Skeletal muscle tissue (tissue), 4 donors: ENCODE data around the gene SLC22A16. TPM values are rescaled to one million over a fixed set of nuclear protein-coding genes. Genes with fewer than 3 reads are reported as not detected.

ENCODE experiments used
- H3K27ac ChIP-seq: one replicate; pipeline ENCODE4 v1.7.0; 2013; ENCODE audit warnings: mild to moderate bottlenecking, low read depth, low read length, inconsistent platforms
- H3K27me3 ChIP-seq, 3 donors: one replicate each; pipeline ENCODE4 v1.7.0; 2013; ENCODE audit warnings: low read length in 3 of 3; ENCODE audit not compliant: control insufficient read depth in 3 of 3, insufficient read depth in 3 of 3
- H3K36me3 ChIP-seq, 3 donors: one replicate each; pipeline ENCODE4 v1.7.0; 2013; ENCODE audit warnings: low read length in 3 of 3; ENCODE audit not compliant: control insufficient read depth in 3 of 3, insufficient read depth in 3 of 3
- H3K4me1 ChIP-seq, 3 donors: one replicate each; pipeline ENCODE4 v1.7.0; 2013; ENCODE audit warnings: low read length in 3 of 3, mild to moderate bottlenecking in 3 of 3; ENCODE audit not compliant: control insufficient read depth in 3 of 3, insufficient read depth in 3 of 3
- H3K4me3 ChIP-seq, 3 donors: one replicate each; pipeline ENCODE4 v1.7.0; 2013; ENCODE audit warnings: low read length in 3 of 3
- H3K9ac ChIP-seq, 3 donors: one replicate each; pipeline ENCODE4 v1.7.0; 2013; ENCODE audit warnings: low read length in 3 of 3, mild to moderate bottlenecking in 3 of 3, moderate library complexity in 2 of 3, low read depth in 1 of 3
- H3K9me3 ChIP-seq, 3 donors: one replicate each; pipeline ENCODE4 v1.7.0; 2013; ENCODE audit warnings: low read length in 3 of 3; ENCODE audit not compliant: control insufficient read depth in 3 of 3
- total RNA-seq: library from RNA; depleted of rRNA; stranded (reverse); fragments of >200 nt; gene quantifications from one replicate; pipeline ENCODE4 v1.2.3, GENCODE V29; 2014
- donor health status: Osteomylitis.

The SLC22A16 gene
- total RNA-seq, 1 donor from 2014 or later: 1.0 TPM

DNA sequence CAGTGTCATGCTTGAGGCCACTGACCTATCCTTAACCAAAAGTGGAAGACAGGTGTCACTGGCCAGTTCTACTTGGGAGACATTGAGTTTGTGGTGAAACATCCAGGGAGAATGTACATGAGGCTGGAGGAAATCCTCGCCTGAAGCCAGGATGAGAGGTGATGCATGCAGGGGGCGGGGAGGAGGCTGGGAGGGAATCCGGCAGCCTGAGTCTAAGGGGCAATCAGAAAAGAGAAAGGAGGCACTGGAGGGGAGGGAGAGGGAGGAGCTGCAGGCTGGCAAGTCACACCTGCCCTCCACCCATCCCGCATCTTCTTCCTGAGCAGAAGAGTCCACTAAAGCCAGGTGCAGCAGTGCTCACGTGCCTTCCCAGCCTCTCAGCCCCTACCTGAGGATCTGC is 46.2 kb downstream of the SLC22A16 start:
- no peaks in the 10 kb centered on the region for H3K9me3 ChIP-seq
- no peaks in the 10 kb centered on the region for H3K36me3 ChIP-seq
- H3K27me3 ChIP-seq: peaks cover 6 to 15% (median 8%) of the 10 kb centered on the region in 3 donors
- no peak overlapping the region for H3K27ac ChIP-seq
- no peak overlapping the region for H3K4me3 ChIP-seq
- no peaks in the 10 kb centered on the region for H3K4me1 ChIP-seq
- no peak overlapping the region for H3K9ac ChIP-seq

- no peak overlapping the region for H3K27ac ChIP-seq
- no peak overlapping the region for H3K4me3 ChIP-seq
- H3K9ac ChIP-seq: no peak overlapping the region
- no peaks in the 10 kb centered on the region for H3K36me3 ChIP-seq
- no peaks in the 10 kb centered on the region for H3K4me1 ChIP-seq
- no peaks in the 10 kb centered on the region for H3K9me3 ChIP-seq
- peaks cover 9 to 15% (median 12%) of the 10 kb centered on the region in 3 donors for H3K27me3 ChIP-seq
Observed at GRCh38 chr6:110428153-110428552, 48.3 kb downstream of the SLC22A16 start.

GRCh38 chr6:110425816-110426215 is 50.6 kb downstream of the SLC22A16 start:
- Histone ChIP-seq H3K9ac (no peak overlapping the region), H3K27ac (no peak overlapping the region), H3K4me1 (no peaks in the 10 kb centered on the region), H3K36me3 (no peaks in the 10 kb centered on the region), H3K4me3 (no peak overlapping the region), H3K27me3 (peaks cover 9 to 15% (median 12%) of the 10 kb centered on the region in 3 donors), H3K9me3 (no peaks in the 10 kb centered on the region)

GRCh38 chr6:110422444-110422822 is 54.0 kb downstream of the SLC22A16 start:
- peaks cover 3 to 9% (median 9%) of the 10 kb centered on the region in 3 donors for H3K27me3 ChIP-seq
- no peaks in the 10 kb centered on the region for H3K4me1 ChIP-seq
- H3K4me3 ChIP-seq: no peak overlapping the region
- H3K36me3 ChIP-seq: no peaks in the 10 kb centered on the region
- no peak overlapping the region for H3K9ac ChIP-seq
- no peak overlapping the region for H3K27ac ChIP-seq
- no peaks in the 10 kb centered on the region for H3K9me3 ChIP-seq

DNA sequence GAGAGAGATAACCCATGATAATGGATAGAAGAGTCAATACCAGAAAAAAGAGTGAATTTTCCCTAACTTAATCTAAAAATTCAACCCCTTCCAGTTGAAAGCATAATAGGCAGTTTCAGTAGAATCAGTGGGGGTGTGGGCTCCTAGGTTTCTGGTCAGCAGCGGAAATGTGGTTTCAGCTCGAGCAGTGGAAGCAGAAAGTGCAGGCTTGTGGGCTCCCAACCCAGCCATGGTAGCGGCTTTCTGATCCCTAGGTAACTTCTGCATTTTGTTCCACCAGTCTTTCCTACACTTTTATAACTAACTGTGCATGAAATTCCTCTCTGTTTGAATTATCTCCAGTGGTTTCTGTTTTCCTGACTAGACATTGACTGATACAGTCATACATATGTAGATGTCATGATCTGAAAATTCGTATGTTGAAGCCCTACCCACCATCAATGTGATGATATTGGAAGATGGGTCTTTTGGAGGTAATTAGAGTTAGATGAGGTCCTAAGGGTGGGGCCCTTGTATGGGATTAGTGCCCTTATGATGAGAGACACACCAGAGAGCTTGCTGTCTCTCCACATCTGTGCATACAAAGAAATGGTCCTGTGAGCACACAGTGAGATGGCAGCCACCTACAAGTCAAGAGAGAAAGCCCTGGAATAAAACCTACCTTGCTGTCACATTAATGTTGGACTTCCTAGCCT is 54.5 kb downstream of the SLC22A16 start:
- no peak overlapping the region for H3K9ac ChIP-seq
- peaks cover 3 to 9% (median 7%) of the 10 kb centered on the region in 3 donors for H3K27me3 ChIP-seq
- H3K27ac ChIP-seq: no peak overlapping the region

GRCh38 chr6:110419028-110419739 is 57.2 kb downstream of the SLC22A16 start:
- H3K27ac ChIP-seq: no peak overlapping the region
- peaks cover 0 to 8% (median 0%) of the 10 kb centered on the region in 3 donors for H3K27me3 ChIP-seq
- H3K9me3 ChIP-seq: no peaks in the 10 kb centered on the region

More for the DNA sequence above, 54.5 kb downstream of the SLC22A16 start:
- no peak overlapping the region for H3K4me3 ChIP-seq
- no peaks in the 10 kb centered on the region for H3K4me1 ChIP-seq
- no peaks in the 10 kb centered on the region for H3K36me3 ChIP-seq
- H3K9me3 ChIP-seq: no peaks in the 10 kb centered on the region

DNA sequence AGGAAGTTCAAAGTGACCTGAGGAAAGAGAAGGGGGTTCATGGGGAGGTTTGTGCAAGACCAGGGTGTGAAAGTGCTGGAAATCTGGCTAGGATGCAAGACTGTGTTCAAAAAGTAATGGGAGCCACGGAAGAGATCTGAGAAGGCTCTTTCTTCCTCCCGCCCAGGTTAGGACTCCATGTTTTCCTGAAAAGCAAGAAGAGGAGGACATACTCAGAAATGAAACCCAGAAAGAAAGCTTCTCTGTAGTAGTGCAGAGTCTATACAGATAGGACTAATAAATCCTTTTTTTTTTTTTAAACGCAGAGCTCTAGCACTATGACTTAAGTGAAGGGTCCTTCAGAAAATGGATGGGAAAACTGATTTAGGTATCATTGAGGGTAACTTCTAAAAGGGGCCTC is 57.8 kb downstream of the SLC22A16 start:
- Histone ChIP-seq H3K9me3 (no peaks in the 10 kb centered on the region), H3K27ac (no peak overlapping the region), H3K4me1 (peaks cover 12 to 20% (median 15%) of the 10 kb centered on the region in 3 donors), H3K4me3 (no peak overlapping the region), H3K27me3 (peaks cover 0 to 4% (median 0%) of the 10 kb centered on the region in 3 donors), H3K36me3 (no peaks in the 10 kb centered on the region), H3K9ac (no peak overlapping the region)

More at GRCh38 chr6:110419028-110419739, 57.2 kb downstream of the SLC22A16 start:
- Histone ChIP-seq H3K36me3 (no peaks in the 10 kb centered on the region), H3K4me3 (no peak overlapping the region), H3K9ac (no peak overlapping the region), H3K4me1 (peaks cover 9 to 14% (median 11%) of the 10 kb centered on the region in 3 donors)

- Histone ChIP-seq H3K36me3 (peaks cover 0 to 3% (median 0%) of the 10 kb centered on the region in 3 donors), H3K9me3 (no peaks in the 10 kb centered on the region), H3K27me3 (no peaks in the 10 kb centered on the region), H3K9ac (peak within 1 kb of the TSS; percentile 85 to 90 (median 86)), H3K4me3 (peak within 1 kb of the TSS; percentile 89 to 96 (median 95)), H3K4me1 (peaks cover 12 to 35% (median 15%) of the 10 kb centered on the region in 3 donors), H3K27ac (peak within 1 kb of the TSS; percentile 92)
Observed at GRCh38 chr6:110415086-110415916, 61.1 kb downstream of the SLC22A16 start, which contains the start of gene DDO. DDO (minus strand) TSS chr6:110415575; CDS start chr6:110413462, 2,113 bp downstream.

DNA sequence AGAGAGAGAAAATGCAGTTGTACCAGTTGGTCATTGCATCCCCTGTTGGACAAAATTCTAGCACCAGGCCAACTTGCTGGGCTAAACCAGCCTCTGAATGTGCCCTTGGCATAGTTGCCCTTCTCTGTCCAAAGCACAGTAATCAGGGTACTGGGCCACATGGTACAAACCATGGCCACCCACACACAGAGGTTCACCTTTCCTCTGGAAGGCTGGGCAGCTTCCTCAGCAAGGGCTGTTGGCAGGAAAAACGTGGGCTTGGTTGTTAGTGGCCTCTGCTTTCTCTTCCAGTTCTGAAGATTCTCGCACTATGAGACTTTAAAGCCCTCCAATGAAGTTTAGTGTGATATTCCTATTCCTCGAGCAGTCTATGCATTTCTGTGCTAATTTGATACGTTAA is 61.7 kb downstream of the SLC22A16 start:
- Histone ChIP-seq H3K4me3 (peak overlapping the region; percentile 89 to 96 (median 95)), H3K27ac (peak overlapping the region; percentile 92), H3K4me1 (peaks cover 12 to 35% (median 15%) of the 10 kb centered on the region in 3 donors)

More for the DNA sequence above, 61.7 kb downstream of the SLC22A16 start:
- Histone ChIP-seq H3K27me3 (no peaks in the 10 kb centered on the region), H3K9me3 (no peaks in the 10 kb centered on the region), H3K36me3 (peaks cover 0 to 3% (median 0%) of the 10 kb centered on the region in 3 donors), H3K9ac (peak overlapping the region; percentile 85 to 90 (median 86))
